ENCODE data around the gene RXRA. TPM values are rescaled to one million over a fixed set of nuclear protein-coding genes. Genes with fewer than 3 reads are reported as not detected.
A peak's percentile ranks its signal among the peaks of the same experiment; 100 is the strongest.

The RXRA gene
- polyA plus RNA-seq, 1 of the 3 experiments (the other 2 are of a cell fraction), result 7.6 TPM

DNA sequence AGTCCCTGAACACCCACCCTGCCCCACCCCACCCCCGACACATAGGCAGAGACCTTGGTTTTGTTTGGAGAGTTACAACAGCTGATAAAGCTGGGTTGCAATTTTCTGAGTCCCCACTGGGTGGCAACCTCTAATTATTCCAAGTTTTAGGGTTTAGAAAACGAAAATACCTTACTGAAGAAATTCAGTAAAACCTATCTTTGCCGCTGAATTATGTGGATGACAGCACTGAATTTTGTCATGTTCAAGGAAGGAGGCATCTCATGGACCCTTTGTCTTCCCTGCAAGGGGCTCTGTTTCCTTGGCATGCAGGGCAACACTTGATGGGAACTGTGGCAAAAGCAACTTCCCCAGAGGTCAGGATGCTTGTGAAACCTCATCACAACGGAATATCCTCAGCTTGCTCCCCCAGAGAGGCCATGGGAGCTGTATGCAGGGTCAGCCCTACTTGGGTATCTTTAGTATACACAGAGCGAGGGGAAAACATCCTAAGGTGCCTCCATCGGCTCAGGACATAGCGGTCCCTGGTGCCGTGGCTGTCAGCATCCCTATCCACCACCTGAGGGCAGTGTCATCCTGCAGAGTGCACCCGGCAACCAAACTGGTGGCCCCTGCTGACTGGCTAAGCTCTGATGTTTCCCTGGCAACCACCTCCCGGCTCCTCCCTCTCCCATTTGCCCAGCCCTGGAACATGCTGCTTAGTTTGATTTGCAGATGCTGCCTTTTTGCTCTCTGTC lies 123.1 kb downstream of the RXRA start (continued):
- TF ChIP-seq POLR2AphosphoS5 (IDR thresholded peaks at IDR 0.05; ENCODE audit: low read depth, low read length), result no peak
- peak; percentile 90 for TF ChIP-seq CTCF (IDR thresholded peaks at IDR 0.05)
- TF ChIP-seq TAF1 (IDR thresholded peaks at IDR 0.05; ENCODE audit: borderline replicate concordance, low read depth, low read length), result no peak
- peak; percentile 87 for TF ChIP-seq MXI1 (IDR thresholded peaks at IDR 0.05; ENCODE audit: low read depth, low read length)
- TF ChIP-seq CHD2 (IDR thresholded peaks at IDR 0.05; ENCODE audit: low read length, partially characterized antibody), result peak; percentile 30
- no peak for TF ChIP-seq USF1 (IDR thresholded peaks at IDR 0.05; ENCODE audit: borderline replicate concordance, low read depth)
- TF ChIP-seq GABPA (IDR thresholded peaks at IDR 0.05; ENCODE audit: low read depth), result no peak
- TF ChIP-seq RAD21 (IDR thresholded peaks at IDR 0.05; ENCODE audit: low read length), result peak; percentile 100
- no peak for TF ChIP-seq FOXJ3 (CRISPR knock-in tag; IDR thresholded peaks at IDR 0.05)
- TF ChIP-seq TCF12 (IDR thresholded peaks at IDR 0.05), result no peak
- TF ChIP-seq TEAD4 (IDR thresholded peaks at IDR 0.05; ENCODE audit: borderline replicate concordance, insufficient read depth), result no peak
- TF ChIP-seq SMC3 (IDR thresholded peaks at IDR 0.05; ENCODE audit: low read depth, low read length), result peak; percentile 99

GRCh38 chr9:134451700-134452458 lies 125.6 kb downstream of the RXRA start:
- Histone ChIP-seq H4K20me1 (ENCODE audit: insufficient read depth) (no peaks in the 10 kb centered on the region), H3K4me2 (no peak overlapping the region), H3K79me2 (ENCODE audit: insufficient read depth) (no peaks in the 10 kb centered on the region), H2AFZ (ENCODE audit: low read depth) (no peak overlapping the region), H3K4me3 (ENCODE audit: low read depth in 2 of 2, low read length in 1 of 2) (no peak overlapping the region), H3K4me1 (ENCODE audit: control insufficient read depth in 1 of 2, insufficient read depth in 2 of 2, low read depth in 1 of 2, low read length in 1 of 2) (peaks cover 18 to 27% of the 10 kb centered on the region in 2 experiments; a peak in 3 of 4 replicates), H3K9me2 (no peaks in the 10 kb centered on the region), H3K27me3 (ENCODE audit: insufficient read depth) (no peaks in the 10 kb centered on the region), H3F3A (replicated peaks; ENCODE audit: insufficient read depth) (peaks cover 18% of the 10 kb centered on the region), H3K36me3 (replicated peaks in 1 of 2; ENCODE audit: control insufficient read depth in 1 of 2, insufficient read depth in 2 of 2, low read length in 1 of 2) (no peaks in the 10 kb centered on the region), H3K27ac (ENCODE audit: low read depth in 2 of 2, low read length in 1 of 2) (no peak overlapping the region), H3K9me3 (peaks cover 8% of the 10 kb centered on the region; the same call in 1 of the 2 replicates), H3K9ac (no peak overlapping the region)
- CTCF ChIA-PET, result interaction anchor here (0.6 to 10.5 kb wide), 3 partner anchors 246 to 287 kb away, joined by 3 to 384 read pairs (median 36); no protein-coding TSS in a partner anchor
- DNase-seq, result no peak
- POLR2A ChIA-PET, result no interaction called here
- 87% methylated on average over 2 of the region's 2 CpGs for WGBS (ENCODE audit: low lambda C conversion rate)
- TF ChIP-seq USF1 (IDR thresholded peaks at IDR 0.05; ENCODE audit: borderline replicate concordance, low read depth) (no peak), IRF3 (IDR thresholded peaks at IDR 0.05; ENCODE audit: low read depth, low read length) (no peak), RXRA (IDR thresholded peaks at IDR 0.05; ENCODE audit: borderline replicate concordance, low read depth) (no peak), RAD21 (IDR thresholded peaks at IDR 0.05; ENCODE audit: low read length) (no peak), FOSL2 (IDR thresholded peaks at IDR 0.05; ENCODE audit: borderline replicate concordance, low read depth) (no peak), SMC3 (IDR thresholded peaks at IDR 0.05; ENCODE audit: low read depth, low read length) (no peak), RFX5 (IDR thresholded peaks at IDR 0.05; ENCODE audit: low read length) (no peak), MEF2A (IDR thresholded peaks at IDR 0.05; ENCODE audit: borderline replicate concordance, low read depth) (no peak), CTCF (IDR thresholded peaks at IDR 0.05) (no peak), NRF1 (IDR thresholded peaks at IDR 0.05; ENCODE audit: low read depth, low read length) (no peak), GATA2 (CRISPR knock-in tag; IDR thresholded peaks at IDR 0.05) (no peak), TCF12 (IDR thresholded peaks at IDR 0.05) (no peak)
- TF ChIP-seq, protein P1, sequence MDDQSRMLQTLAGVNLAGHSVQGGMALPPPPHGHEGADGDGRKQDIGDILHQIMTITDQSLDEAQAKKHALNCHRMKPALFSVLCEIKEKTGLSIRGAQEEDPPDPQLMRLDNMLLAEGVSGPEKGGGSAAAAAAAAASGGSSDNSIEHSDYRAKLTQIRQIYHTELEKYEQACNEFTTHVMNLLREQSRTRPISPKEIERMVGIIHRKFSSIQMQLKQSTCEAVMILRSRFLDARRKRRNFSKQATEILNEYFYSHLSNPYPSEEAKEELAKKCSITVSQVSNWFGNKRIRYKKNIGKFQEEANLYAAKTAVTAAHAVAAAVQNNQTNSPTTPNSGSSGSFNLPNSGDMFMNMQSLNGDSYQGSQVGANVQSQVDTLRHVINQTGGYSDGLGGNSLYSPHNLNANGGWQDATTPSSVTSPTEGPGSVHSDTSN (IDR thresholded peaks at IDR 0.05), result no peak
- TF ChIP-seq, protein P2, sequence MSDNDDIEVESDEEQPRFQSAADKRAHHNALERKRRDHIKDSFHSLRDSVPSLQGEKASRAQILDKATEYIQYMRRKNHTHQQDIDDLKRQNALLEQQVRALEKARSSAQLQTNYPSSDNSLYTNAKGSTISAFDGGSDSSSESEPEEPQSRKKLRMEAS (IDR thresholded peaks at IDR 0.05; ENCODE audit: low read depth), result no peak
